ENCODE results near the gene ELFN2.

Gene ELFN2

DNA sequence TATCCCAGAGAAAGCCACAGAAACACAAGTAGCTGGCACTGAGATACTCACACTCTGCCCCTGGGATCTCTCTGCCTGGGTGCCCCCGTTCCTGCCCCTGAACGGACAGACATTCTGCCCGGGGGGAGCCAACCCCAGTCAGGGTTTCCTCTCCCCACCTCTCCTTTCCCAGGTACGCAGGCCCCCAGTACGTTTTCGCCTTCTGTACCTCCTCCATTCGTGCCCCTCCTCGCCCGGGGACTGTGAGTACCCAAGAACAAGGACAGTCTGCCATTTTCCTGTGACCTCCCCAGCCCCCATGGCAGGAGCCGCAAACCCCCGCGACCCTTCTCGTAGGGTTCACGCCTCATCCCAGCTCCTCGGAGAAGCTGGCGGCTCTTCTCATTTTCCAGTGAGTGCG is 29.1 kb upstream of the ELFN2 start:
- in situ Hi-C loops (cut with MboI; ENCODE audit: low sequenced_read_pairs, unreplicated experiment), result no loop called here
- DNase-seq (ENCODE audit: low spot score), result no peak
- TF ChIP-seq, protein P1, sequence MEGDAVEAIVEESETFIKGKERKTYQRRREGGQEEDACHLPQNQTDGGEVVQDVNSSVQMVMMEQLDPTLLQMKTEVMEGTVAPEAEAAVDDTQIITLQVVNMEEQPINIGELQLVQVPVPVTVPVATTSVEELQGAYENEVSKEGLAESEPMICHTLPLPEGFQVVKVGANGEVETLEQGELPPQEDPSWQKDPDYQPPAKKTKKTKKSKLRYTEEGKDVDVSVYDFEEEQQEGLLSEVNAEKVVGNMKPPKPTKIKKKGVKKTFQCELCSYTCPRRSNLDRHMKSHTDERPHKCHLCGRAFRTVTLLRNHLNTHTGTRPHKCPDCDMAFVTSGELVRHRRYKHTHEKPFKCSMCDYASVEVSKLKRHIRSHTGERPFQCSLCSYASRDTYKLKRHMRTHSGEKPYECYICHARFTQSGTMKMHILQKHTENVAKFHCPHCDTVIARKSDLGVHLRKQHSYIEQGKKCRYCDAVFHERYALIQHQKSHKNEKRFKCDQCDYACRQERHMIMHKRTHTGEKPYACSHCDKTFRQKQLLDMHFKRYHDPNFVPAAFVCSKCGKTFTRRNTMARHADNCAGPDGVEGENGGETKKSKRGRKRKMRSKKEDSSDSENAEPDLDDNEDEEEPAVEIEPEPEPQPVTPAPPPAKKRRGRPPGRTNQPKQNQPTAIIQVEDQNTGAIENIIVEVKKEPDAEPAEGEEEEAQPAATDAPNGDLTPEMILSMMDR (IDR thresholded peaks at IDR 0.05; ENCODE audit: borderline replicate concordance, control extremely low read depth, extremely low read depth, insufficient read depth, missing control alignments), result no peak

DNA sequence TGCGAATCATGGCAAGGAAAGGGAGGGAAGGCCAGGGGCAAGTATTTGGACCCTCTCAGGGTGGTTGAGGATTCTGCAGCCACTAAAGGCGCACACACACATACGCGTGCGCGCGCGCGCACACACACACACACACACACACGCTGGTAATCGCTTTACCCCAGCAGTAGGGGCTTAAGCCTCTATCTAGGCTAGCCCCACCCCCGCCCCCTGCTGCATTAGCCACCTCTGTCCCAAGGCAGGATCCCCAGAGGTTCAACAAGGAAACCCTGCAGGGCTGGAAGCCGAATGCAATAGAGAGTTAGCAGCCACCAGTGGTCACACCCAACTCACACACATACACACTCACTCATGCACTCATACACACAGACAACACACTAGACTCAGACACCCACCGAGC is 28.6 kb upstream of the ELFN2 start:
- TF ChIP-seq, protein P1 (IDR thresholded peaks at IDR 0.05; ENCODE audit: borderline replicate concordance, control extremely low read depth, extremely low read depth, insufficient read depth, missing control alignments), result no peak
- no peak for DNase-seq (ENCODE audit: low spot score)
- in situ Hi-C loops (cut with MboI; ENCODE audit: low sequenced_read_pairs, unreplicated experiment), result no loop called here

DNA sequence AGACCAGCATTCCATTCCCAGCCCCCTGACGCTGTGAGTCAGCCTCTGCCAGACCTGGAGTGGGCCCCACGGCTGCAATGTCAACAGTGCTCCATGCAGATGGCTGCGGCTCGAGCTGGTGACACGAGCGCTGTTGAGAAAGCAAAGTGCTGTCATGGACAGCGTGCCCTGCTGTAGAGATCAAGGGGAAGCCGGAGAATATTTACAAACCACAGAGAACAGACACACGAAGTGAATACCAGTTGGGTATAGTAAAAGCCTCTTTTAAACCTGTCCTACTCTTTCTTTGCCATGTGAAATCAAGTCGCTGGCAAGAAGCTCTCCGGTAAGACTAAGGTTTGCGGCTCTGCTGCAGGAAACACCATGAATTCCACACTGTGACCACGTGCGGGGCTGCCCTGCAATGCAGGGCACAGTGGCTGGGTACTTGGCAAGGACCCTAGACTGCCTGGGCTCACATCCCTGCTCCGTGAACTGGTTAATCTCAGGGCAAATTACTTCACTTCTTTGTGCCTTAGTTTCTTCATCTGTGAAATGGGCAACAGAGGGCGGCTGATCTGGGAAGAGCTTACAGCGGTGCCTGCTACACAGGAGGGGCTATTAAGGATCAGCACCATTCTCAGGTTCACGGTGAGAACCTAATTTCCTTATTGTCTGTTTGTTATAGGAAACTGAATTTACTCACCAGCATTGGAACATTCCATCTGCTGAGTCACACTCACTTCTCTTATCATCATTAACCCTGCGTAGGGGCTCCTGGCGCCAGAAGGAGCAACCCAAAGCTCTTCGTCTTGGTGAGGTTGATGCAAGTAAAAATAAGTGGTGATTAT is 27.8 kb upstream of the ELFN2 start:
- DNase-seq (ENCODE audit: low spot score), result no peak
- TF ChIP-seq, protein P1 (IDR thresholded peaks at IDR 0.05; ENCODE audit: borderline replicate concordance, control extremely low read depth, extremely low read depth, insufficient read depth, missing control alignments), result no peak
- in situ Hi-C loops (cut with MboI; ENCODE audit: low sequenced_read_pairs, unreplicated experiment), result no loop called here

DNA sequence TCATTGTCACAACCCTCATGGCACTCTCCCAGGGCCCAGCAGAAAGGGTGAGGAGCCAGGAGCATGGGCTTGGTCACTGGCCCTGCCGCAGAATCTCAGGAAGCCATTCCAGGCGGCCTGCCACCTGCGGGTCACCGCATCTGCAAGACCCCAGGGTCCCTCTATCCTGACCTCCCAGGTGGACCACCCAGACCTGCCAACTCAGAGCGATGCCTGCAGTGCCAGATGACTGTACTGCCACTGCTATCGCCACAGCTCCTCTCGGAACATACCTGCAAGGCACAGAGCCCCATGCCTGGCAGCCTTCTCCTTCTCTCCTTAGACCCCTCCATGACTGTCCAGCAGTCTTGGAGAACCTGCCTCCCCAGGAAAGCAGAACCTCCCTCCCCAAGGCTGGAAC is 26.4 kb upstream of the ELFN2 start:
- in situ Hi-C loops (cut with MboI; ENCODE audit: low sequenced_read_pairs, unreplicated experiment), result no loop called here
- DNase-seq (ENCODE audit: low spot score), result no peak
- TF ChIP-seq, protein P1 (IDR thresholded peaks at IDR 0.05; ENCODE audit: borderline replicate concordance, control extremely low read depth, extremely low read depth, insufficient read depth, missing control alignments), result no peak

DNA sequence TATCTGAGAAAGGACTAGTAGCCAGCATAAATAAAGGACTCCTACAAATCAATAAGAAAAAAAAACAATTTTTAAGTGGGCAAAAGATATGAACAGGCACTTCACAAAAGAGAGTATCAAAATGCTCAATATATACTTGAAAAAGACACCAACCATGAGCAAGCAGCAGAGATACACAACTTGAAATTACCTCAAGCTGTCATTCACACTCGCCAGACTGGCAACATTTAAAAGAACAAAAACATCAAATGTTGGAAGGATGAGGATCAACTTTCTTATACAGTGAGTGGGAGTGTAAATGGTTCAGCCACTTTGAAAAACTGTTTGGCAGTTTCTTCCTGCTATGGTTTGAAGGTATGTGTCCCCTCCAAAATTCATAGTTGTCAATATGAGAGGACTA is 23.9 kb upstream of the ELFN2 start:
- in situ Hi-C loops (cut with MboI; ENCODE audit: low sequenced_read_pairs, unreplicated experiment), result no loop called here
- DNase-seq (ENCODE audit: low spot score), result no peak
- TF ChIP-seq, protein P1 (IDR thresholded peaks at IDR 0.05; ENCODE audit: borderline replicate concordance, control extremely low read depth, extremely low read depth, insufficient read depth, missing control alignments), result no peak

DNA sequence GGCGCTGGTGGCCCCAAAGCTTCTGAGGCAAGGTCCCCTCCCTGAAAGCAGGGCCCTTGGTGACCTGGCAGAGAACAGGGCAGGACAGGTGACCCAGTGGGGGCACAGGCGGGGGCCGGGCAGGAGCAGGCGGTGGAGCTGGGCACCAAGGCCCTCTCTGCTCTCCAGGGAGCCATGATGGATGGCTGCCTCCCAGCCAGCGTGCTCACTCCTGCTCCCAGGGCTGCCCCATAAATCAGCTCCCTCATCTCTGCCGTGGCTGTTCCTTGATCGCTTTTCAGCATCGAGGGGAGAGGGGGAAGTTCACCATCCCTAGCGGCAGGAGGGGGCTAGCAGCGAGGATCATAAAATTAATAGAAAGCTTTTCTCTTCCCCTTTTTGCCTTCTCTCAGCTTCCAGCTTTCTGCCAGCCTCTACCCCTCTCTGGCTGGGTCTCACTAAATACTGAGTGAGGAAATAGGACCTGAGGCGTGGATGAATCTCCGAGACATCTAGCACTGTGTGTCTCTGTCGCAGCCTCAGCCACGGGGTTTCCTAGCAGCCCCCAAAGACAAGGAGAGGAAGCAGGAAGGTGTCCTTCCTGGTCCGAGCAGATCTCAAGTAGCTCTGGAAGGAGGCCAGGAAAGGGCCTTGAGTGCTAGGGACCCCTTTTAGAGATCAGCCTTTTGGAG is 22.2 kb upstream of the ELFN2 start:
- no peak for DNase-seq (ENCODE audit: low spot score)
- TF ChIP-seq, protein P1 (IDR thresholded peaks at IDR 0.05; ENCODE audit: borderline replicate concordance, control extremely low read depth, extremely low read depth, insufficient read depth, missing control alignments), result no peak
- in situ Hi-C loops (cut with MboI; ENCODE audit: low sequenced_read_pairs, unreplicated experiment), result no loop called here

Data from GM13976 (cell line).